ENCODE results near the gene DNASE1L1.

Gene DNASE1L1

DNA sequence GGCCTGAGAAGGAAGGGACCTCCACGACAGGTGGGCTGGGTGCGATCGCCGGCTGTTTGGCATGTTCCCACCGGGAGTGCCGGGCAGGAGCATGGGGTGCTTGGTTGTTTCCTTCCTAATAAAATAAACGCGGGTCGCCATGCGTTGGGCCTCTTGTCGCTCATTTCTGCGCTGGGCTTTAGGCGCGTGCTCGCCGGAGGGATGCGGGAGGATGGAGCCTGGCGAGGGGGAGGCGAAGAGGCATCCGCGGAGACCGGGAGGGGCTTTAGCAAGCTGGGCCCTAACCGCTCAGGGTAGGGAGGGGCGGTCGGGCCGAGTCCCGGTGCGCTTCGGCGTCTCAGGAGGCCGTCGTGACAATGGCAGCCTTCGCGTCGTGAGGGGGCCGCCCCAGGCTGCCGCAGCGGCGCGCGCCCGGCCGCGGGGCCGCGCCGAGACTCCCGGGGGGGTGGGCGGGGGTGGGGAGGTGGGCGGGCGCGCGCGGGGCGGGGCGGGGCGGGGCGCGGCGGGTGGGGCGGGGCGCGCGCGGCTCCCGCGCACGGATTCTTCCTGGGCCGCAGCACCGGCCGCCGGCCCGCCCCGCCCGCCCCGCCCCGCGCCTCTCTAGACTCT lies 27.4 kb upstream of the DNASE1L1 start:
- peak; percentile 52 for DNase-seq

DNA sequence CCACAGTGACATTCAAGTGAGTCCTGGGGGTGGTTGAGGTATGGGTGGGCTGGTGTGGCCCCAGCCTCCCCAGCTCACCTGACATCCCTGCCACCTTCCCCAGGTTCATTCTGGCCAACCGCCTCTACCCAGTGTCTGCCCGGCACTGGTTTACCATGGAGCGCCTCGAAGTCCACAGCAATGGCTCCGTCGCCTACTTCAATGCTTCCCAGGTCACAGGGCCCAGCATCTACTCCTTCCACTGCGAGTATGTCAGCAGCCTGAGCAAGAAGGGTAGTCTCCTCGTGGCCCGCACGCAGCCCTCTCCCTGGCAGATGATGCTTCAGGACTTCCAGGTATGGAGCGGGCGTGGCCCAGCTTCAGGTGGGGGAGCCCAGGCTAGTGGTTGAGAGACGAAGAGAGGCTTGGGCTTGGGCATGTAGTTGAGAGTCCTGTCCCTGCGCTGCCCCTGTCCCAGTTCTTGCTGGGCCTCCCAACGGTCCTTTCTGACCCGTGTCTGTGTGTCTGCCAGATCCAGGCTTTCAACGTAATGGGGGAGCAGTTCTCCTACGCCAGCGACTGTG lies 26.2 kb upstream of the DNASE1L1 start:
- DNase-seq: no peak

DNA sequence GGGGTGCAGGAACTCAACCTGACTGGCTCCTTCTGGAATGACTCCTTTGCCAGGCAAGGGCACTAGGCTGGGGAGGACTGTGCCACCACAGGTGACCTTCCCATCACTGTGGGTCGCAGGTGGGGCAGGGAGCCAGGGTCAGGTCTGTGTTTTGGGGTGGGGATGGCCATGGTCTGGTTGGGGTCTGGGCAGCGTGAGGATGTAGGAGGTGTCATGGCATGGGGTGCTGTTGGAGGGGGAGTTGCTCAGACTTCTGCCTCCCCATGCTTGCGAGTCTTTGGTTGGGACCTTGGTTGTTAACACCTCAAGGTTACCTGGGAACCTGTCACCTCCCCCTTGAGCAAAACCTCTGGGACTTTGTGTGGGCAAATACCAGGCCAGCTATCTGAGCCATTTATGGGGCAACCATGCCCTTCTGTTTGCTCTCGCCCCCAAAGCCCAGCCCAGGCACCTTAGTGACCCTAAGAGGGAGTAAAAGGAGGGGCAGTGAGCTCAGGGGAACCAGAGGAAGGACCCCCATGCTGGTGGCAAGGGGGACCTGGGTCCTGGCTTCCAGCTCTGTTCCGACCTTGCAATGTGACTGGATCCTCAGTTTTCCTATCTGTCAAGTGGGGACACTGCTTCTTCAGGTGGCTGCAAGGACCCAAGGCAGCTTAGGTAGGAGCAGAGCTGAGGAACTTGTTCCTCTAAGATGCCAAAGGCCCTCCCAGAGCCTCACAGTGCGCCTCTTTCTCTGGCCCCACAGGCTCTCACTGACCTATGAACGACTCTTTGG lies 25.5 kb upstream of the DNASE1L1 start:
- no peak for DNase-seq

DNA sequence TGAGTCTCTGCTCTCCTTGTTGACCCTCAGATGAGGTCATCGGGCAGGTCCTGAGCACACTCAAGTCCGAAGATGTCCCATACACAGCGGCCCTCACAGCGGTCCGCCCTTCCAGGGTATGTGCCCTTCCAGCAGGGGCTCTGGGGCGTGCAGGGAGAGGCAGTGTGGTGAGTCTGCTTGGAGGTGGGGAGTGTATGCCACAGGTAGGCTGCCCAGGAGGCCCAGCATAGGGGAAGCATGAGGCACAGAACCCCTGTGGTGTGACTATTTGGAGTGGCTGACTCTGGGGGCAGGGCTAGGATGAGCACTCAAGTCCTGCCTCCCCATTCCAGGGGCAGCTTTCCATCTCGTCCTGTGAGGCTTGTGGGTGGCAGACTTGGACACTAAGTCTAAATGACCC lies 24.6 kb upstream of the DNASE1L1 start:
- DNase-seq: no peak

DNA sequence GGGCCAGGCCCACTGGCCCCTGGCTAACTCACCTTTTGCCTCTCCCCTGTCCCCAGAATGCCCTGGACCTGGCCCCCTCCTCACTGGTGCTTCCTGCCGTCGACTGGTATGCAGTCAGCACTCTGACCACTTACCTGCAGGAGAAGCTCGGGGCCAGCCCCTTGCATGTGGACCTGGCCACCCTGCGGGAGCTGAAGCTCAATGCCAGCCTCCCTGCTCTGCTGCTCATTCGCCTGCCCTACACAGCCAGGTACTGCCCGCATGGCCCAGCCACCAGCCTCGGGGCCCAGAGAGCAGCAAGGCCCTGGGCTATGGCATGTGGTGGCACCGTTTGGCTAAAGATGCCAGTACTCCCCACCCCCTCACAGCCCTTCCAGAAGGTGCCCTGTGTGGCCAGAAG lies 23.2 kb upstream of the DNASE1L1 start:
- no peak for DNase-seq

DNA sequence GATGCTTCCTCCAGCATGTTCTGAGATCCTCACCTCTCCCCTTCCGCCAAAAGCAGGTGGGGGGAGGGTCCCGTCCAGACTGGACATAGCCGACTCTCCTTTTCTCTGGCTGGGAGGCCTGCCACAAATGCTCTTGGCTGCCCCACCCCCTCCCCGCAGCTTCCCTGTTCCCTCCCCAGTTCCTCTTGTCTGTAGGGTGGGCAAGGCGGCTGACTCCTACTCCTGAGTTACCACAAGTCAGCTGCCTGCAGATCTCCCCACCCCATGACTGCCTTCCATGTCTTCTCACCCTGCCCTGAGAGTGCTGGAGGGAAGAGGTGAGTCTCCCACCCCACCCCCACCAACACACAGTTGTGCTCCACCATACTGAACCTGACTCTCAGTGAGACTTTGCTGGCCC lies 22.3 kb upstream of the DNASE1L1 start:
- peak; percentile 65 for DNase-seq

DNA sequence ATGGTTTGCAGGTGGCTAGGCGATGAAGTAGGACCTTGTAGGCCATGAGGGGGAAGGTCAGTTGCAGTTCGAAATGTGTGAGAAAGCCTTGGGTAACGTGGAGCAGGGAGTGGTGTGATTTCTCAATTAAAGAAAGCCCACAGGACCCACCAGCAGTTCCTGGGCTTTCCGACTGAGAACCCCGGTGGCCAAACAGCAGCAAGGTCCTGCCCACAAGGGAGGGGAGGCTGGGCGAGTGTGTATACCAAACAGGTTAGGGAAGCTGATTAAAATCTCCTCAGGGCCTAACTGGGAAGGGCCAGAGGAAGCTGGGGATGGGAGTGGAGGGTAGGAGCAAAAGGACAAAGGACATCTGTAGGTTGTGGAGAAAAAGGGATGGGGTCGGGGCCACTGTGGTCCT lies 21.9 kb upstream of the DNASE1L1 start:
- peak; percentile 61 for DNase-seq

DNA sequence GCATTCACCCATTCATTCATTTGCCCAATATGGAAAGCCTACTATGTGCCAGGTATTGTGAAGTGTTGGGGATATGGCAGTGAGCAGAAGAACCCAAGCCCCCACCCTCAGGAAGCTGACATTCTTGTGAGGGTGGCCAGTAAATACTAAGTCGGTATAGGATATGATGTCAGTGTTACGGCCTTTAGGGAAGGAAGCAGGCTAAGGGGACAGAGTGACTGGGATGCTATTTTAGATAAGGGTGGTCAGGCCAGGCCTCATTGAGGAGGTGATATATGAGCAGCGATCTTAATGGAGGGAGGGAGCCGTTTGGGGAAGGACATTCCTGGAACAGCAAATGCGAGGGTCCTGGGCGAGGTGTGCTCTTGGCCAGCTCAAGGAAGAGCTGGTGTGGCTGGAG lies 21.4 kb upstream of the DNASE1L1 start:
- DNase-seq: peak; percentile 51

DNA sequence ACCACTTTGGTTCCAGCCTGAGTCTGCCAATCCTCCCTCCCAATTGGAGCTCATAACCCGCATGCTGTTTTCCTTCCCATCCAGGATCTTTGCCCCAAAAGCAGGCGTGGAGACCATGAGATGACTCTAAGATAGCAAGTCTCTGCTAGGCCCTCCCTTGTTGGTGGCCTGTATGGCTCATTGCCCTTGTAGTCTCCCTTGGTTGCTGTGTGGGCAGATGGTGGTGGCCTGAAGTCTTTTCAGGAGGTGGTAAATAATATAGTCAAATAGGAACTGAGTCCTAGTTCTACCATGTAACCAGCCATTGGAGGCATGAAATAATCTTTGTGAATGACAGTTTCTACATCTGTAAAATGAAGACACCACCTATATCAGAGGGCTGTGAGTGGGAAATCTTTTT lies 20.7 kb upstream of the DNASE1L1 start:
- no peak for DNase-seq

DNA sequence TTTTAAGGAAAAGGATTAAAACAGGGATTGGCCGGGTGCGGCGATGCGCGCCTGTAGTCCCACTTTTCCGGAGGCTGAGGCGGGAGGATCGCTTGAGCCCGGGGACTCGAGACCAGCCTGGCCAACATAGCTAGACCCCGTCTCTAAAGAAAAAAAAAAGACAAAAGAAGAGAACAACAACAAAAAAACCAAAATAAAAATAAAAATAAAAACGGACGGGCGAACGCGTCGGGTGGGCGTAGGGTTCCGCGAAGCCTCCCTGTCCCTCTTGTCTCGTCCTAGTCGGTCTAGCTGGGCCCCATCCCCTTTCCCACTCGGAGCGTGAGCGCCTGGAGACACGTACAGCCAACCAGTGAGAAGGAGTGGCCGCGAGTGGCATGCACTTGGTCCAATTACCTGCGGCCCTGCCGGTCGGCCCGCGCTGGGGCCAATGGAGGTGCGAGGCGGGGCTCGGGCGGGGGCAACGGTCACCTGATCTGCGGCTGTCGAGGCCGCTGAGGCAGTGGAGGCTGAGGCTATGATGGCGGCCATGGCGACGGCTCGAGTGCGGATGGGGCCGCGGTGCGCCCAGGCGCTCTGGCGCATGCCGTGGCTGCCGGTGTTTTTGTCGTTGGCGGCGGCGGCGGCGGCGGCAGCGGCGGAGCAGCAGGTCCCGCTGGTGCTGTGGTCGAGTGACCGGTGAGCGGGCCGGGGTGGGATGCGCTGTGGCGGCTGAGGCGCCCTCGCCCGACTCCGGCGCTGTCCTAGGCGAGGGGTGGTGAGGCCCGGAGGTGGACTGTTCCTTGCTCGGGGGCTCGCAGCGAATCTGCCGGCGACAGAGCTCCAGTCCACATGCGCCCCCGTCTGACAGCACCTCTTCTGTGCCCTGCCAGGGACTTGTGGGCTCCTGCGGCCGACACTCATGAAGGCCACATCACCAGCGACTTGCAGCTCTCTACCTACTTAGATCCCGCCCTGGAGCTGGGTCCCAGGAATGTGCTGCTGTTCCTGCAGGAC lies 19.4 kb upstream of the DNASE1L1 start, which contains the start of gene ATP6AP1:
ATP6AP1 (plus strand) TSS at position 502 of the 996 bp plus-strand sequence; CDS start at position 518, 16 bp downstream.
- DNase-seq: peak; percentile 96

DNA sequence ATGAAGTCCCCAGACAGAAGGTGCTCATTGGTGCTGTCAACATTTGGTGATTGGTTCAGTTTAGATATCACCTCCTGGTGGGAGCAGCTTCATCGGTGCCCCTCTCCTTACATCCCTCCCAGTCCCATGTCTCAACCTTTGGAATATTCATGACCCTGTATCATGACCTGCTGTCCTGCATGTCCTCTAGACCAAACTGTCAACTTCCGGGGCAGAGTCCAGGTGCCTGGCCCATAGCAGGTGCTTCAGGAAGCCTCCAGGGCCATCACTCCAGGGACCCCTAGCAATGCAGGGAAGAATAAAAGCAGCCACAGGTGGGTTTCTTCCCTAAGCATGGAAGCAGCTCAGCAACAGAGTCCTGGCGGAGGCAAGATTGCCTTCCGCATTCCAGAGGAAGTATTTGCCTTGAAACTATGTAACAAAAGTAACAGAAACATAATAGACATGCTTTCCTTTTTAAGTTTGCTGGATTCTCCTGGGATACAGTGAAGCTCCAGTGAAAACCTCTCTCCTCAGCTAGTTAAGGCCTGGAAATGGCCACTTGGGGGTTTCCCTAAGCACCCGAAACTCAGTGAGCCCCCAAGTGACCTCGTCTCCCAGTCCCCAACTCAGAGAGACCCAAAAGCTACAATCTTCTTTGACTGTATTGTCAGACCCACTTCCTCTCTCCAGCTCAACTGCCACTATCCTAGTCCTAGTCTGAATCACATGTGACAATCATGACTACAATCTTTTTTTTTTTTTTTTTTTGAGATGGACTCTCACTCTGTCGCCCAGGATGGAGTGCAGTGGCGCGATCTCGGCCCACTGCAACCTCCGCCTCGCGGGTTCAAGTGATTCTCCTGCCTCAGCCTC lies 18.1 kb upstream of the DNASE1L1 start:
- DNase-seq: no peak

DNA sequence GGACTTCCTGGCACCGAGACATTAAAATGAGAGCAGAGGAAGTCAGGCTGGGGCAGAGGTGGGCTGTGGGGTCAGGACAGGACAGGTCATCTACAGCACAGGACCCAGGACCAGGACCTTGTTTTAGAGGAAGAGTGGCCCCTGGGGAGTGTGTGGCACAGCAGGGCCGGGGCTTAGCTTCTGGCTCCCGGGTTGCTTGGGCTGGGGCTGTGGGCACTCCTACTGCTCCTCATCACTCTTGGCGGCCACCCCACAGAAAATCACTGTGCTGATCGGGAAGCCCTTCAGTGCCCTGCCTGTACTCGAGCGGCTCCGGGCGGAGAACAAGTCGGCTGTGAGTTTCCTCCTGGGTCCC lies 11.3 kb upstream of the DNASE1L1 start:
- no peak for DNase-seq

DNA sequence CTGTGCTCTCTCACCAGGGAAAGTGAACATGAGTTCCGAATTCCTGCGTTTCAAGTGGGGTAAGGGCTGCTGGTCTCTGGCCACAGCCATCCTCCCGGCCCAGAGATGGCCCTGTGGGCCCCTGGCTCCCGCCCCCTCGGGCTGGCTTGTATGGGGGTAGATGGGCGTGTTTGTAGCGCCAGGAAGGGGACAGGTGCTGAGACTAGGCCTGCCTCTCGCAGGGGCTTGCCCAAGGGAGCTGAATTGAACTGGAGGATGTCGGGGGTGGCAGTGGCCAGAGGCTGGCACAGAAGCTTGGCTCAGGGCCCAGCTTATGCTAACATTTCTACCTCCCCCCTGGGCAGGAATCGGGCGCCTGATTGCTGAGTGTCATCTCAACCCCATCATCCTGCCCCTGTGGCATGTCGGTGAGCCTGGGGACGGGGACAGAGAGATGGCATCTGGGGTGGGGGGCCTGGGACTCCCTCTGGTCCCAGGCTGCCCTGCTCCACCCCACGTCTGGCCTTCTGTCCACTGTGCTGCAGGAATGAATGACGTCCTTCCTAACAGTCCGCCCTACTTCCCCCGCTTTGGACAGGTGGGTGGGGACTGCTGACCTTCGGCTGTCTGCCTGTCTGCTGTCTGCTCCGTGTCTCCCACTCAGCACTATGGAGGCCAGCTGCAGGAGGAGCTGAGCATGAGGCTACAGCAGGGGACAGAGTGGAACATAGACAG lies 10.8 kb upstream of the DNASE1L1 start:
- no peak for DNase-seq

DNA sequence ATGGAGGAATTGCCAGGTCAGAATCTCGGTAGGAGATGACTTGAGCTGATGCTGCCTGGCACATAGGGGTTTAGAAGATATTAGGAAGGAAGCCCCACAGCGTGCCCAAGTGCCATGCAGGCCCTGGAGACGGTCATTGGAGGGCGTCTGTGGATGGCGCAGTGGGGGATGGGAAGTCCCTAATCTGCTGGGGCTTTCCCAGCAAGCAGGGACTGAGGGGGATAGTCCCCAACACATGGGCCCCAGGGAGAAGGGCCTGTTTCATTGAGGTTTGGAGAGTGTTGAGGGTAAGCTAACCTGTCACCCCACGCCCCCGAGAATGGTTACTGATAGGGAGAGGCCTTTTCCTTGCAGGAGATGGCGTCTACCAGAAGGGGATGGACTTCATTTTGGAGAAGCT lies 10.1 kb upstream of the DNASE1L1 start:
- DNase-seq: no peak

DNA sequence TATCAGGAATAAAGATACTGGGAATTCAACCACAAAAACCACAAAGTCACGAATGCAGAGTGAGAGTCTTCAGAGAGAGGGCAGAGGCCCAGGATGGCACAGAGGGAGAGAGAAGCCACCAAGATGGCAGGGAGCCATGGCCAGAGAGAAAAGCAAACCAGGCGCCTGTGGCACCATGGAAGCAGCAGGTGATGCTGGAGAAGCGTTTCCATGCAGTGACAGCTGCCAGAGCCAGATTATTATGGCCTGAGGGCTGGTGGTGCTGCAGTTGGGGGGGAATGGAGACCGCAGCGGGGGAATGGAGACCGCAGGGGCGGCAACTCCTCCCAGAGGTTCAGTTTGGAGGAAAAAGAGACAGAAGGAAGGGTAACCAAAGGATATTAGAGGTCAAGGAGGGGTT lies 8.1 kb upstream of the DNASE1L1 start:
- DNase-seq: no peak

DNA sequence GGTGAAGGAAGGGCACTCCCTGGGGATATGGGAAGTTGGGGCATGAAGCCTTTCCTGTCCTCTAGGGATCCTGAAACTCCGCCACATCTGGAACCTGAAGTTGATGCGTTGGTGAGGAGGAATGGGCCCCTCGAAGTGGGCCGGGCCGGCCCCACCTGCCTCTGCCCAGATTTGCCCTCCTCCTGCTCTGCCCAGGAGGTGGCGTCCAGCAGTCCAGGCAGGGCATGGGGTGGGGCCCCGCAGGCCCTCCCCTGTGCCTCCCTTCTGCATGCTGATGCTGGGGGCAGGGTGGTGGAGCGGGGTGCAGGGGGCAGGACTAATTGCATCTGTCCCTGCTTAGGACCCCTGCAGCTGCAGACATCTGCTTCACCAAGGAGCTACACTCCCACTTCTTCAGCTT lies 4.1 kb upstream of the DNASE1L1 start:
- DNase-seq: no peak

DNA sequence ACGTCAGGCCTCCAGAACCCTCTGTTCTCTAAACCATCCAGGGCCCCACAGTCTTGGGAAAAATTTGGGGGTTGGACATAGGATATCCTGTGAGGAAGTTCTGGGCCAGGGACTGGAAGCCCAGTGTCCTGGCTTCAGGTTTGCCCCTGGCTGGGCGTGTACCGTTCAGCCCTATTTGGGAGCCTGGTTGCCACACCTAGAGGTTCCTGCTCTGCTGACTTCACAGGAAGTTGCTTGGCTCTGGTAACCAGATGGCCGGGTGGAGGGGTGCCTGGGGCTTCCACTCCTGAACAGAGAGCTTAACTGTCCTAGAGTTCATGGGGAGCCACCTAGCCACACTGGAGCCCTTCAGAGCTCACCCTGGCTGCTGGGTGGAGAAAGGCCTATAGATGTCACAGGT lies 3.4 kb upstream of the DNASE1L1 start:
- DNase-seq: peak; percentile 72

DNA sequence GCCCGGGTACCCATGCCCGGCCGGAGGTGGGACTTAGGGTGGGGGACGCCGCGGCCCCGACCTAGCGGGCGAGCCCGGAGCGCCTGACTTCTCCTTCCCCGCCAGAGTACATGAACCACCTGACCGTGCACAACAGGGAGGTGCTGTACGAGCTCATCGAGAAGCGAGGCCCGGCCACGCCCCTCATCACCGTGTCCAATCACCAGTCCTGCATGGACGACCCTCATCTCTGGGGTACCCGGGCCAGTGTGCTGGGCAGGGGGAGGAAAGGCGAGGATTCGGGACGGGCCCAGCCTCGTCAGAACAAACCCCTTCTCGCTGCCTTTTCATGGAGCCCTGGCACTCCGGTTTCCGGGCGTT lies 2.9 kb upstream of the DNASE1L1 start:
- peak; percentile 76 for DNase-seq

DNA sequence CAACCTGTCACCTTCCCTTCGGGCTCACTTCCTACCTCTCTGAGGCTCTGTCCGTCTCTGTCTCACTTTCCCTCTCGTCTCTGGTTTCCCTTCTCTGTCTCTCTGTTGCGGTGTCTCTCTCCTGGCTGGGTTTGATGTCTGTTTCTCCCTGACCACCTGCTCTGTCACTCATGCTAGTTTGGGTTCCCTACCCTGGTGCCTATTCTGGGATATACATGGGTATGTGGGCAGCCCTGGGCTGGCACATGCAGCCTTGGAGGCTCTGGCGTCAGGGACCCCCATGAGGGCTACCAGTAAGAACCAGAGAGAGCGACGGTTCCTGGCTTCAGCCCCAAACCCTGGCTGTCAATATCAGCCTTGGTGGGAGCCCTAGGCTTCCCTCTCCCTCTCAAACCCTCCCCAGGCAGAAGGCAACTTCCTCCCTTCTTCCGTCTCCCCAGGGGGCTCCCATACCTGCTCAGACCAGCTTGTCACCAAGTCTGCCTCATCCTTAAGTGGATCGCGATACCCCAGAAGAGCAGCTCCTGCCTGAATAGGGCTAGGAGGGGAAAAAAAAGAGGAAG lies 314 bp downstream of the DNASE1L1 start:
- no peak for DNase-seq

DNA sequence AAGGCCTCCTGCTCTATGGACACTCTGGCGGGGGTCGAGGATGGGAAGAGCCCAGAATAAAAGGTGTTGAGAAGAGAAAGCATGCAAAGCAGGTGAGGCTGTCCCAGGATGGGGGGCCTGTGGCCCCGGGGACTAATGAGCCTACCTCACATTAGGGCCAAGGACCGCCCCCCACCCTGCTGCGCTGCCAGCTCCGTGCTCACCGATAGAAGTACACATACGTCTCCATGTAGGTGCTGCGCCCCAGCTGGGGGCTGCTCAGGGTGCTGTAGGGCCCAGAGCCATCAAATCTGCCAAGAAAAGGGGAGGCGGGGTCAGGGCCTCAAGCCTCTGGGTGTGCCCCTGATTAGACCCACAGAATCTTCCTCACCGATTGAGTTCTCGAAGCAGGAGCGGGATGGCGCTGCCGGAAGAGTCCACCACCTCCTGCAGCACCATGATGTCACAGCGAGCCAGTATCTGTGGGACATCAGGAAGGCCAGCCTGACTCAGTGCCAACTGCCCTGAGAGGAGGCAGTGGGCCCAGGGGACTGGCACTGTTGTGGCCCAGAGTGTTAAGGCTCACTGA lies 4.3 kb downstream of the DNASE1L1 start:
- no peak for DNase-seq

DNA sequence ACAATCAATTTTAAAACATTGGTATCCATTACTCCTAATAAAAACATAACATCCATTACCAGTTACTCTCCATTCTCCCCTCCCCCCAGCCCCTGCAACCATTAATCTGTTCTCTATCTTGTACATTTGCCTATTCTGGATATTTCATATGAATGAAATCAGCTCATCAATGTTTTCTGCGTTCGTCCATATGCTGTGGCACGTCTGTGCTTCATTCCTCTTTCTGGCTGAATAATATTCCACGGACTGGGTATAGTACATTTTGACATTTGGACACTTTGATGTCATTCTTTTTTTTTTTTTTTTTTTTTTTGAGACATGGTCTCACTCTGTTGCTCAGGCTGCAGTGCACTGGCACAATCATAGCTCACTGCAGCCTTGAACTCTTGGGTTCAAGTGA lies 5.2 kb downstream of the DNASE1L1 start:
- no peak for DNase-seq

Measured in hematopoietic multipotent progenitor cell treated with erythropoietin and hydrocortisone succinate and interleukin-3 and kit ligand, for 4 days (in vitro differentiated cells).